ENCODE results near the gene SLC2A8.

SLC2A8 gene

DNA sequence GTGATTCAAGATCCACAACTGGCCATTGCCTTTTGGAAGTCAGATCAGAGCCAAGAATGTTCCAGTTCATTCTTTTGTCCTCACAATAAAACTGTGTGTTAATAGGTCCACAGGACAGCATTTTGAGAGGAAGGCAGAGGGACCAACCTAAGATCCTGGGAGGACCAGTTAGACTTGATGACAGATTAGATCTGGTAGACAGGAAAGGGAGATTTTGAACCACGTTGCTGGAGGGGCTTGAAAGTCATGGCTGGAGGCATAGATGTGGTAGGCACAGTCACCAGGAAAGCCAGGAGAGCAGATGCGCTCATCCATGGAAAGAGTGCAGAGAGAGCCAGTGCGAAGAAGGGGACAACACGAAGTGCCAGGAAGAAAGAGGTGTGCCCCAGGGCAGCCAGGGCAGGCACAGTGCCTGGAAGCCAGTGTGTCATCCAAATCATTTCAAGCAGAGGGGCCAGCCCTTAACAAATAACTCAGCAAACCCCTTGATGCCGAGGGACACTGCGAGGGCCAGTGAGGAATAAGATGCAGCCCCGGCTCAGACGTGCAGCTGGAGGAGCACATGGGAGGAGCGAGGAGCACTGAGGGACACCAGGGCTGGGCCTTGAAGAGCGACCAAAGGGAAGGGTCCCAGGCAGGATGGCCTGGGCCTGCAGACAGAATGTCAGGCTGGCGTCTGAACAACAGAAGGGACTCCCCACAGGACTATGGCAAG is 12.8 kb upstream of the SLC2A8 start:
- Histone ChIP-seq H3K27ac (ENCODE audit: low read depth, low read length) (no peak overlapping the region), H3K9ac (ENCODE audit: low read length) (no peak overlapping the region), H3K9me3 (ENCODE audit: control insufficient read depth, insufficient read depth, low read depth, low read length) (no peaks in the 10 kb centered on the region), H3K36me3 (ENCODE audit: control insufficient read depth, insufficient read depth, low read length) (no peaks in the 10 kb centered on the region), H3K4me3 (ENCODE audit: low read depth, low read length) (no peak overlapping the region), H3K27me3 (ENCODE audit: control insufficient read depth, insufficient read depth, low read length) (no peaks in the 10 kb centered on the region), H3K4me1 (ENCODE audit: control insufficient read depth, insufficient read depth, low read length) (peaks cover 7% of the 10 kb centered on the region; the same call in 1 of the 2 replicates)

GRCh38 chr9:127384901-127385300 is 12.1 kb upstream of the SLC2A8 start:
- Histone ChIP-seq H3K36me3 (ENCODE audit: control insufficient read depth, insufficient read depth, low read length) (no peaks in the 10 kb centered on the region), H3K9ac (ENCODE audit: low read length) (no peak overlapping the region), H3K4me1 (ENCODE audit: control insufficient read depth, insufficient read depth, low read length) (peaks cover 7% of the 10 kb centered on the region; the same call in 1 of the 2 replicates), H3K27me3 (ENCODE audit: control insufficient read depth, insufficient read depth, low read length) (no peaks in the 10 kb centered on the region), H3K27ac (ENCODE audit: low read depth, low read length) (no peak overlapping the region), H3K9me3 (ENCODE audit: control insufficient read depth, insufficient read depth, low read depth, low read length) (no peaks in the 10 kb centered on the region), H3K4me3 (ENCODE audit: low read depth, low read length) (no peak overlapping the region)

DNA sequence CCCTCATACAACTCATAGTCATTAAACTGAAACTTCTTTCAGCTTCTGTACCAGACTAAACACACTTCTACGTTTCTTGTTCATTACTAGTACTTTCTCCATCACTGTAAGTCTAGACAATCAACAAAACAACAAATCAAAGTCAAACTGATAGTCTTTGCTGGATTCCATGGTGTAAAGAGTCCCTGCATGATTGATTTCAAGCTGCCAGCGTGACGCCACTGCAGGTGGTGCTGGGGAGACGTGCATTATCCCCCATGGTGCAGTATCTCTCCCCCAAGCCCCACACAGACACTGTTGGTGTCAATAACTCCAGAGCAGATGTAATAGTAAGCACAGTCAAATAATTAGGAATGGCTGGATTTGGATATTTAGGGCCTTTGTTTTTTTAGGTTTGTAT is 10.7 kb upstream of the SLC2A8 start:
- H3K9ac ChIP-seq (ENCODE audit: low read length): no peak overlapping the region
- H3K27me3 ChIP-seq (ENCODE audit: control insufficient read depth, insufficient read depth, low read length): no peaks in the 10 kb centered on the region

DNA sequence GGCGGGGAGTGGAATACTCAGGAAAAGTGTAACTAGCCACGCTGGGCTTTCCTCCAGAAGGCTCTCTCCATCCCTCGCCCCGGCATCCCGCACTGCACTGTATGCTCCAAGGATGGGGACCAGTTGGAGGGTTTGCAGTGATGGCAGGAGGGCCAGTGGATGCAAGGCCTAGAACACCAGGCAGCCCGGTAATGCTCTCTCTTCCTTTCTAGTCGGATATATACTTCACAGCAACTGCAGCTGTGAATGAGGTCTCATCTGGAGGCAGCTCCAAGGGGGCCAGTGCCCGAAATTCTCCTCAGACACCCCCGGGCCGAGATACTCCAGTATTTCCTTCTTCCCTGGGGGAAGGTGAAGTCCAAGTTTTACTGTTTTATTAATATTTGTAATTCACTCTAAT is 10.0 kb upstream of the SLC2A8 start:
- Histone ChIP-seq H3K36me3 (ENCODE audit: control insufficient read depth, insufficient read depth, low read length) (no peaks in the 10 kb centered on the region), H3K9ac (ENCODE audit: low read length) (no peak overlapping the region), H3K27ac (ENCODE audit: low read depth, low read length) (no peak overlapping the region), H3K27me3 (ENCODE audit: control insufficient read depth, insufficient read depth, low read length) (no peaks in the 10 kb centered on the region), H3K9me3 (ENCODE audit: control insufficient read depth, insufficient read depth, low read depth, low read length) (no peaks in the 10 kb centered on the region), H3K4me3 (ENCODE audit: low read depth, low read length) (no peak overlapping the region), H3K4me1 (ENCODE audit: control insufficient read depth, insufficient read depth, low read length) (peaks cover 7% of the 10 kb centered on the region; the same call in 1 of the 2 replicates)

More for the DNA sequence above, 10.7 kb upstream of the SLC2A8 start:
- peaks cover 7% of the 10 kb centered on the region; the same call in 1 of the 2 replicates for H3K4me1 ChIP-seq (ENCODE audit: control insufficient read depth, insufficient read depth, low read length)
- H3K36me3 ChIP-seq (ENCODE audit: control insufficient read depth, insufficient read depth, low read length): no peaks in the 10 kb centered on the region
- H3K27ac ChIP-seq (ENCODE audit: low read depth, low read length): no peak overlapping the region
- no peak overlapping the region for H3K4me3 ChIP-seq (ENCODE audit: low read depth, low read length)
- no peaks in the 10 kb centered on the region for H3K9me3 ChIP-seq (ENCODE audit: control insufficient read depth, insufficient read depth, low read depth, low read length)

DNA sequence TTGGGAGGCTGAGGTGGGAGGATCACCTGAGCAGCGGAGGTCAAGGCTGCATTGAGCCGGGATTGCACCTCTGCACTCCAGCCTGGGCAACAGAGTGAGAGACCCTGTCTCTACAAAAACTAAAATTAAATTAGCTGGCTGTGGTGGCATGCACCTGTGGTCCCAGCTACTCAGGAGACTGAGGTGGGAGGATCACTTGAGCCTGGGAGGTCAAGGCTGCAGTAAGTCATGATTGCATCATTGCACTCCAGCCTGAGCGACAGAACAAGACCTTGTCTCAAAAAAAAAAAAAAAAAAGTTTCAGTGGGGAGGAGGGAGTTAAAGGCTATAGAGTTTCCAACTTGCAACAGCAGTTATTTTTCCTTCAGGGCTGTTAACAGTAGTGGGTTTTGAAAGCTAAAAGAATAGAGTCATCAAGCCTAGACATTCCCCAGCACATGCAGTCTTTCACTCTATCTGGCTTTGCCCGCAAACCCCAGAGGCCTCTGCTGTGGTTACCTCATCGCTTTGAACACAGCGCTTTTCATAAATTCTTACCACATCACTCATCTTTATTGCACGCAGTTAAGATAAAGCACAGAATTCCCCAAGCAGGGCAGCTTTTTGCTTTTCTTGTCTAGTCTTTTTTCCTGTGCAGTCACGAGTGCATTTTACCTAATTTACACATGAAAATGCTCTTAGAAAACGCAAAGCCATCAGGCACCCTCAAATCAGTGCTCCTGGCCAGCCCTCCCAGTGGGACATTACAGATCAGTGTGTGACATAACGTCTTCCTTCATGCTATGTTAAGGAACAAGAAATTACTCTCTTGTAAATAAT is 8.7 kb upstream of the SLC2A8 start:
- Histone ChIP-seq H3K4me3 (ENCODE audit: low read depth, low read length) (no peak overlapping the region), H3K36me3 (ENCODE audit: control insufficient read depth, insufficient read depth, low read length) (no peaks in the 10 kb centered on the region), H3K9me3 (ENCODE audit: control insufficient read depth, insufficient read depth, low read depth, low read length) (no peaks in the 10 kb centered on the region), H3K9ac (ENCODE audit: low read length) (no peak overlapping the region), H3K27me3 (ENCODE audit: control insufficient read depth, insufficient read depth, low read length) (no peaks in the 10 kb centered on the region), H3K4me1 (ENCODE audit: control insufficient read depth, insufficient read depth, low read length) (peaks cover 9% of the 10 kb centered on the region), H3K27ac (ENCODE audit: low read depth, low read length) (no peak overlapping the region)

DNA sequence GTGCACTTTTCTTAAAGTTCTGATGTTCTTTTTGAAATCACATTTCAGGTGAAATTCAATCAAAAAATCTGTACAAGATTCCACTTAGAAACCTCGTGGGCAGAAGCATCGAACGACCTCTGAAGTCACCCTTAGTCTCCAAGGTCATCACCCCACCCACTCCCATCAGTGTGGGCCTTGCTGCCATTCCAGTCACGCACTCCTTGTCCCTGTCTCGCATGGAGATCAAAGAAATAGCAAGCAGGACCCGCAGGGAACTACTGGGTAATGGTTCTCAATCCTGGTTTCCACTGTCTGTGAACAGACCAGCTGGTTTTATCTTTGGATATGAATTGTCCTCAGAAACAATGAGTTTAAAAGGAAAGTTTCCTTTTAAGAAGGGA is 8.1 kb upstream of the SLC2A8 start:
- Histone ChIP-seq H3K27ac (ENCODE audit: low read depth, low read length) (no peak overlapping the region), H3K9ac (ENCODE audit: low read length) (no peak overlapping the region), H3K27me3 (ENCODE audit: control insufficient read depth, insufficient read depth, low read length) (no peaks in the 10 kb centered on the region), H3K4me1 (ENCODE audit: control insufficient read depth, insufficient read depth, low read length) (peaks cover 9% of the 10 kb centered on the region), H3K4me3 (ENCODE audit: low read depth, low read length) (no peak overlapping the region), H3K36me3 (ENCODE audit: control insufficient read depth, insufficient read depth, low read length) (no peaks in the 10 kb centered on the region), H3K9me3 (ENCODE audit: control insufficient read depth, insufficient read depth, low read depth, low read length) (no peaks in the 10 kb centered on the region)

DNA sequence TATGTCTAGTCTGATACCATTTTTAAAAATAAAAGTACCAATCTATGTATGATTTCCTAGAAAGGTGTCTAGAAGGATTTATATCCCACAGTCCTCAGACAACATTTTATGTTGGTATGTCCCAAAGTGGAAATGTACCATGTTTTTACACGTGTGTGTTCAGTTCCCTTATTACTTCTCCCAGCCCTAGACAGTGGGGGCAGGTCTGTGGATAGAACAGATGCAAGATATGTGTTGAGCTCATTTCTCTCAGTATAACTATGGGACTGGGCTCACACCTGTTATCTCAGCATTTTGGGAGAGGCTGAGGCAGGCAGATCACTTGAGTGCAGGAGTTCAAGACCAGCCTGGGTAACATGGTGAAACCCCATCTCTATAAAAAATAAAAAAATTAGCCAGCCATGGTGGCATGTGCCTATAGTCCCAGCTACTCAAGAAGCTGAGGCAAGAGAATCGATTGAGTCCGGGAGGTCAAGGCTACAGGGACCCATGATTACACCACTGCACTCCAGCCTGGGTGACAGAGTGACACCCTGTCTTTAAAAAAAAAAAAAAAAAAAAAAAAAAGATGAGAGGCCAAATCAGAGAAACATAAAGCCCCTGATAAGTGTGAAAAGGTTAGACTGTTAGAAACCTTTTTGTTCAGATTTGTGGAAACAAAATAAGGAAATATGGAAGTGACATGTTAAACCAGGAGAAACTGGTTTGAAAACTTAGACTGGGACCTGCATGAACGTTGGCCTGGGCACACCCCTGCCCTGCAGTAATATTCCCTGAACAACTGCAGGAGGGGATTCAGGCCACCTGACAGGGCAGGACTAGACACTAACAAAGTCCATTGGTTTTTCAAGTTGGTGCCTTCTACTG is 7.4 kb upstream of the SLC2A8 start:
- H3K27ac ChIP-seq (ENCODE audit: low read depth, low read length): no peak overlapping the region
- H3K4me3 ChIP-seq (ENCODE audit: low read depth, low read length): no peak overlapping the region
- no peaks in the 10 kb centered on the region for H3K9me3 ChIP-seq (ENCODE audit: control insufficient read depth, insufficient read depth, low read depth, low read length)
- no peak overlapping the region for H3K9ac ChIP-seq (ENCODE audit: low read length)
- no peaks in the 10 kb centered on the region for H3K36me3 ChIP-seq (ENCODE audit: control insufficient read depth, insufficient read depth, low read length)
- H3K27me3 ChIP-seq (ENCODE audit: control insufficient read depth, insufficient read depth, low read length): no peaks in the 10 kb centered on the region
- peaks cover 9% of the 10 kb centered on the region for H3K4me1 ChIP-seq (ENCODE audit: control insufficient read depth, insufficient read depth, low read length)

DNA sequence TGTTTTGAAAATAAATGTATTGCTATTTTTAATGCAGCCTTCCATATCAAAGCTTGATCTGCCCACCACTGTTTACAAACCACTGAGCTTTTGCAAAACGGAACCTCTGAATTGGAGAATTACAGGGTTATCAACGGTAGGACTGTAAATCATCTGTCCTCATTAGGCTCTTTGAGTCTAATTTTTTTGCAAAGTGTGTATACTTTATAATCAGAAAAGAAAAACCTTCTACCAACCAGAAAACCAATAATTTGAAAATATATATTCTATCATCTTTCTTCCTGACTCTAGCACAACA is 6.8 kb upstream of the SLC2A8 start:
- Histone ChIP-seq H3K9ac (ENCODE audit: low read length) (no peak overlapping the region), H3K4me1 (ENCODE audit: control insufficient read depth, insufficient read depth, low read length) (peaks cover 9% of the 10 kb centered on the region), H3K9me3 (ENCODE audit: control insufficient read depth, insufficient read depth, low read depth, low read length) (no peaks in the 10 kb centered on the region), H3K27ac (ENCODE audit: low read depth, low read length) (no peak overlapping the region), H3K36me3 (ENCODE audit: control insufficient read depth, insufficient read depth, low read length) (no peaks in the 10 kb centered on the region), H3K27me3 (ENCODE audit: control insufficient read depth, insufficient read depth, low read length) (no peaks in the 10 kb centered on the region), H3K4me3 (ENCODE audit: low read depth, low read length) (no peak overlapping the region)

GRCh38 chr9:127390563-127390962 is 6.4 kb upstream of the SLC2A8 start:
- Histone ChIP-seq H3K9ac (ENCODE audit: low read length) (no peak overlapping the region), H3K36me3 (ENCODE audit: control insufficient read depth, insufficient read depth, low read length) (no peaks in the 10 kb centered on the region), H3K9me3 (ENCODE audit: control insufficient read depth, insufficient read depth, low read depth, low read length) (no peaks in the 10 kb centered on the region), H3K4me1 (ENCODE audit: control insufficient read depth, insufficient read depth, low read length) (peaks cover 9% of the 10 kb centered on the region), H3K27me3 (ENCODE audit: control insufficient read depth, insufficient read depth, low read length) (peaks cover 3% of the 10 kb centered on the region; the same call in 1 of the 2 replicates), H3K4me3 (ENCODE audit: low read depth, low read length) (no peak overlapping the region), H3K27ac (ENCODE audit: low read depth, low read length) (no peak overlapping the region)

- Histone ChIP-seq H3K4me1 (ENCODE audit: control insufficient read depth, insufficient read depth, low read length) (peaks cover 14% of the 10 kb centered on the region), H3K9me3 (ENCODE audit: control insufficient read depth, insufficient read depth, low read depth, low read length) (no peaks in the 10 kb centered on the region), H3K36me3 (ENCODE audit: control insufficient read depth, insufficient read depth, low read length) (no peaks in the 10 kb centered on the region), H3K27me3 (ENCODE audit: control insufficient read depth, insufficient read depth, low read length) (peaks cover 9% of the 10 kb centered on the region; the same call in 1 of the 2 replicates), H3K27ac (ENCODE audit: low read depth, low read length) (no peak overlapping the region), H3K9ac (ENCODE audit: low read length) (no peak overlapping the region), H3K4me3 (ENCODE audit: low read depth, low read length) (no peak overlapping the region)
Observed at GRCh38 chr9:127392166-127392565, 4.8 kb upstream of the SLC2A8 start.

- H3K9ac ChIP-seq (ENCODE audit: low read length): no peak overlapping the region
- no peaks in the 10 kb centered on the region for H3K9me3 ChIP-seq (ENCODE audit: control insufficient read depth, insufficient read depth, low read depth, low read length)
- H3K4me1 ChIP-seq (ENCODE audit: control insufficient read depth, insufficient read depth, low read length): peaks cover 14% of the 10 kb centered on the region
- no peaks in the 10 kb centered on the region for H3K36me3 ChIP-seq (ENCODE audit: control insufficient read depth, insufficient read depth, low read length)
- H3K27ac ChIP-seq (ENCODE audit: low read depth, low read length): no peak overlapping the region
- H3K27me3 ChIP-seq (ENCODE audit: control insufficient read depth, insufficient read depth, low read length): peaks cover 9% of the 10 kb centered on the region; the same call in 1 of the 2 replicates
- H3K4me3 ChIP-seq (ENCODE audit: low read depth, low read length): no peak overlapping the region
Observed at GRCh38 chr9:127392976-127393375, 4.0 kb upstream of the SLC2A8 start.
